Stimulated activated CD8-positive, alpha-beta memory T cell treated with anti-CD3 and anti-CD28 coated beads, Interleukin-12 subunit alpha, Interleukin-12 subunit beta, amount 100 ng/mL, for 4 hours (primary cell): ENCODE measurements around the gene TRMO.

Source experiments
- DNase-seq: peaks from one replicate; pipeline ENCODE4 v3.0.0-alpha.2; 2020; ENCODE audit warnings: low read depth

Gene TRMO

DNA sequence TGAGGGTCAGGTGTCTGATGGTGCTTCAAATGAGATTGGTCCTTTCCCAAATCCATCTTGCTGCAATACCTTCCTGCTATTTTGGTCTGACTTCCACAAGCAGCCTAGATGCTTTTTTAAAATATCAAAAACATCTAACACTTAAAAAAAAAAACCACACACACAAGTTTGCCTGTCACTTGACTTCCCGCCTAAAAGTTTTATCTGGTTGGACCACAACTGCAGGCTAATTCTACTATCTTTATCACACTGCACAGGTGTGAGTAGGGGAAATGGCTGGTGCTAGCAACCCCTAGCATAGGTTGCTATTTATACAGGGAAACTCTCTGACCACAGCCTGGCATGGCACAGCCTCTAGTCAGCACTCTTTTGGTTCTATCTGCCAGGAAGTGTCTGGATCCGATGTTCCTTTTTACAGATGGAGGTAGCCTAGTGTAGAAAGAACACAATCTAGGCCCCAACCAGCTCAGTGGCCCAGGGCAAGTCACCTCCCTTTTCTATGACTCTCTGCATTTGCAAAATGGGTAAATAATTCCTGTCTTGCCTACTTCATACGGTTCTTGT, 15.9 kb upstream of the TRMO start, which contains the start of gene HEMGN:
TSS of gene HEMGN (minus strand) at position 92 of the 564 bp plus-strand sequence. CDS start at position 56, 36 bp downstream.
- DNase-seq: no peak

GRCh38 chr9:97936998-97937397, 14.7 kb upstream of the TRMO start:
- no peak for DNase-seq

- DNase-seq: no peak
Measured at GRCh38 chr9:97935276-97935675, 13.0 kb upstream of the TRMO start.

GRCh38 chr9:97934321-97935115, 12.2 kb upstream of the TRMO start:
- no peak for DNase-seq

GRCh38 chr9:97933297-97933998, 11.1 kb upstream of the TRMO start:
- DNase-seq: no peak

GRCh38 chr9:97930972-97931371, 8.7 kb upstream of the TRMO start:
- no peak for DNase-seq

DNA sequence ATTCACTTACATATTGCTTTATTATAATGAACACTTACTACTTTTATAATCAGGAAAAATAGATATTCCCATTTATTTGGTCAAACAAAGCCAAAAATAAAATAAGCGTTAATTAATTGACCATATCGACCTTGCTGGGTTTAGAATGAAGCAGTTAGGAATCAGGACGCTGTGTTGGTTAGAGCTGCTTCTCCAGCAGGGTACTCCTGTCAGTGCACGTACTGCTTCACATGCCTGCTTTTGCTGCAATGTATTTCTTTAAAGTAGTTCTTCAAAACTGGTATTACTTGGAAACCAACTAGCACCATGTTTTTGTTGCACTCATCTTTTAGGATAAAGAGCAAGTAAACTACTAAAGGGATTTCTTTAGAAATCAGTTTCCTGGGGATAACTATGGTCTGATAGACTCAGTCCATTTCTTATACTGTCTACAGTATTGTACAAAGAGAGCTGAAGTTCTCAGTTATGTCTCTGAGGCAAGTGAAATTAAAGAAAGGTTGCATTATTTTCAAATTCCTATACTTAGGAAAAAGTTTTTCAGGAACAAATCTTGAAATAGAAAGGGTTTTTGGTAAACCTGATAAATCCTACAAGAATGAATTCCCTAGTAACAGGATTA, 6.8 kb upstream of the TRMO start:
- no peak for DNase-seq

DNA sequence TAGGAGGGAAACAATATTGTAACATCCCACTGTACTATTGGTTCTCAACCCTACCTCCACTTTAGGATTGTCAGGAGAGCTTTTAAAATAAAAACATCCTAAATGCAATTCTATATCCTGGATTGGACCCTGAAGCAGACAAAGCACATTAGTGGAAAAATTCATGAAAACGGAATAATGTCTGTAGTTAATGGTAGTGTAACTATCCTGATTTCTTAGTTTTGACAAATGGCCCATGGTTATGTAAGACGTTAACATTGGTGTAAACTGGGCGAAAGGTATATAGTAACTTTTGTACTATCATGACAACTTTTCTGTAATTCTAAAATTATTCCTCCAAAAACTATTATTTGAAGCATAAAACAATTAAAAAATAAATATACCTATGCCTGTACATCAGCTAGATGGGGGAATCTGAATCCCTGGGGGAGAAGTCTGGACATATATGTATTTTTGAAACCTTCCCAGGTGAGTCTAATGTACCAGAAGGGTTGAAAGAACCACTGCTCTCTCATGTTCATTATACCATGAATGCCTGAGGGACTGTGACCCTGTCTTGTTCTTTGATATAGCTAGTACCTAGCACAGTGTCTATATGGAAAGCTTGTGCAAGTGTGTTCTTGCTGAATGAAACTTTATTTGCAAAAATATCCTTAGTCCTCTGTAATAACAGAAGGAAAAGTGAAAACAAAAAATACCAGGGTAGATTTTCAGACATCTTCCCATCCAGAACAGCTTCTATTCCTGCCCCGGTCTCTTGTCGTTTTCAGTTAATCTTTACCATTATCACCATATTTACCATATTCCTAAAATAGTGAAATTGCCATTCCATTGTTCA, 3.4 kb upstream of the TRMO start:
- no peak for DNase-seq

- DNase-seq: no peak
Measured at GRCh38 chr9:97924386-97924785, 2.1 kb upstream of the TRMO start.

DNA sequence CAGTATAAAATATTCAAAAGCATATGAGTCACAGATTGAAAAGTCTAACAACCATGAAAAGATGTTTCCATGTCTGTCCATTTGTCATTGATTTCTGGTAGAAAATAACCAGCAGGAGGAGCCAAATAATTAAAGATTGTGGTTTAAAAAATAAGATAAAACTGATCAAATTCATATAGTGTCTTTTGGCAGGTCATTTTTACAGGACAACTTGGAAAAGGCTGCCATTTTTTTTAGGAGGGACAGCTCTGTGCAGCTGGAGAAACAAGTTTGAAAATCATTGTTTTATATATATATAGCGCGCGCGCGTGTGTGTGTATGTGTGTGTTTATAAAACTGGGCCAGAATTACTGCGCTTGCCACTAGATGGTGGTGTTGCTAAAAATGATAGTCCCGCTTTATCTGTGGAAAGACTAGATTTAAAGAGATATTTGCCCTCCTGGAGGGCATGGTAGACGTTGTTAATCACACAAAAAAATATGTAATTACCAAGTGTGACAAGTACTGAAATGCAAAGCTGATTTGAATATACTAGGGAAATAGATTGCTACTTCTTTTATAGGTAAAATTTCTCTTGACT, 1.3 kb upstream of the TRMO start:
- peak; percentile 48 for DNase-seq

DNA sequence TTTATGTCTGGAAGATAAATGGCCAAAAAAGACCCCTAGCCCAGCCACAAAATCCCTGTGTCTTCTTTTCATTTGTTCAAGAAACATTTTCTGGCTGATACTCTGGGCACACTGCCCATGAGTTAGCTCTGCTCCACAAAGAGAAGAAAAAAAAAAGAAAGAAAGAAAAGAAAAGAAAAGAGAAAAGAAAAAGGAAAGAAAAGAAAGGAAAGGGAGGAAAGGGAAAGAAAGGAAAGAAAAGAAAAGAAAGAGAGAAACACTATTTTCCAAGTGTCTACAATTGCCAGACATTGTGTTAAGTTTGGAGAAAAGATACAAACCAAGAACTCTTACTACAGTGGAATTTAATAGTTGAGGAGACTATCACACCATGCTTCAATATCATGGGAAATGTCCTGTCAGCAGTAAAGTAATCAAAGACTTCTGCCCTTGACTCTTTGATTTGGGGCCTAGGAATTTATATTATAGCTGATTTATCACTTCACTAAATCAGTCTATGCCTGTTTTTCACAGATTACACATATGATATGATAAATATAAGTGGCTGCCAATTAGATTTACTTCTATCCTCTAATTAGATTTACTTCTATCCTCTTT, 3.0 kb downstream of the TRMO start:
- no peak for DNase-seq

DNA sequence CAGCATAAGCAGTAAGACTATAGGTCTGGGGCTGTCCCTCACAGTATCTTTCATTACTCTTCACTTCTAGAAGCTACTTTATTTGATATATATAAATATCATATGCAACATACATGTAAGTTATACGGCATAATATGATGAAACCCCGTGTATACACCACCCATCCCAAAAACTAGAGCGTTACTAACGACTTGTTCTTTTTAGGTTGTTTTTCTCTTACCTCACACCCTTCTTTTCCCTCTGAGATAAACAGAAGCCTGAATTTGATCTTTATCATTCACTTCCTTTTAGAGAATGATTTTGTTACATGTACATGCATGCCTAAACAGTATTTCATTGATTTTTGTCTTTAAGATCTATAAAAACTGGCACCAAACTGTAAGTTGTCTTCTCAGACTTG, 3.7 kb downstream of the TRMO start:
- DNase-seq: no peak

- DNase-seq: no peak
Measured at GRCh38 chr9:97911970-97912369, 10.3 kb downstream of the TRMO start.

DNA sequence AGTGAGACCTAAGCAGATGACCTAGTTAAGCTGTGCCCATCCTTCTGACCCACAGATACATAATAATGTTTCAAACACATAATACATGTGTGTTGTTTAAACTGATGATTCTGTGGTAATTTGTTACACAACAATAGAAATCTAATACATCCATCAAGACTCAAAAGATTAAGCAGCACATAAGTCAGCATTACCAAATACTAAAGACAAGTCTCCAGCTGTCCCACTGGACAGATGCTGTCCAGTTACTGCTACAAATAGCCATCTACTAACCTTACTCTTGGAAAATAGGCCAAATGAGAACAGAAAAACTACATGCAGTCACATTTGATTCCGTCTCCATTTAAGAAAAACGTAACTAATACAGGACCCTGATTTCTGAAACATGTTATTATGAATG, 10.8 kb downstream of the TRMO start:
- DNase-seq: no peak

DNA sequence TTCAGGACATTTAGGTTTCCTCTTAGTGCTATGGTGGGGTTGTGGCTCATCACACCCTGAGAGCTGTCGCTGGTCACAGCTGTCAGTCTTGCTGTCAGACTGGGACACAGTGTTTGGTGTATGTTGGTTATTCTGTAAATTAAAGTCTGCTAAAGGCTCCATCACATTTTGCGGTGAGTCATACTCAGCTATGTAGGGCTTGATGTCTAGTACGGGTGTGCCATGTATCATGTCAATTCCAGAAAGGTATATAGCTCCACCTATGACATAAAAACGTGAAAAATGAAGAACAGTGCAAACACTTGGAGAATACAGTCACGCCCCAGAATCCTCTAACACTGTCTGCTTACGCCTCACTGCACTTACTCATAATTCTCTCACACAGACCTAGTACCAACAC, 11.9 kb downstream of the TRMO start:
- DNase-seq: no peak

GRCh38 chr9:97908705-97909104, 13.6 kb downstream of the TRMO start:
- DNase-seq: no peak

GRCh38 chr9:97907632-97908031, 14.7 kb downstream of the TRMO start:
- no peak for DNase-seq

GRCh38 chr9:97907046-97907445, 15.3 kb downstream of the TRMO start:
- no peak for DNase-seq

- no peak for DNase-seq
Measured at GRCh38 chr9:97906236-97906831, 16.0 kb downstream of the TRMO start.

GRCh38 chr9:97905228-97905627, 17.1 kb downstream of the TRMO start:
- no peak for DNase-seq

DNA sequence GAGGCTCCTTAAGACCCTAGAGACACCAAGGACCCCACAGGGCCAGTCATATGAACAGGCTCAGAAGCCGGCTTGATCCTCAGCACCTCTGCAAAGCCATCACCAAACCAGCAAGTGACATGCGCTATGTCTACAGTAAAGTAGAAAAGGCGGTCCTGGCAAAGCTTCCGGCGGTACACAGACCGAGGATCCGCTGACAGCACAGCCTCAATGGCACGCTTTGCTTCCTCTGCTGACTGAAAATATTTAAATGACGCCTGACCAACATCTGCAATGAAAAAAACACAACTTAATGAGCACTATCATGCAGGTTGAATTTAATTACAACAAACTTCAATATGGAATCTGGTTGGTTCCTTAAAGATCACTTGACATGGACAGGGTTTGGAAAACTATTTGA, 17.6 kb downstream of the TRMO start:
- no peak for DNase-seq
